ENCODE measurements around the gene TEAD1. TPM values are rescaled to one million over a fixed set of nuclear protein-coding genes. Genes with fewer than 3 reads are reported as not detected.

Gene TEAD1
- total RNA-seq, 6 experiments from 2014 or later: 218 to 252 (median 227) TPM

DNA sequence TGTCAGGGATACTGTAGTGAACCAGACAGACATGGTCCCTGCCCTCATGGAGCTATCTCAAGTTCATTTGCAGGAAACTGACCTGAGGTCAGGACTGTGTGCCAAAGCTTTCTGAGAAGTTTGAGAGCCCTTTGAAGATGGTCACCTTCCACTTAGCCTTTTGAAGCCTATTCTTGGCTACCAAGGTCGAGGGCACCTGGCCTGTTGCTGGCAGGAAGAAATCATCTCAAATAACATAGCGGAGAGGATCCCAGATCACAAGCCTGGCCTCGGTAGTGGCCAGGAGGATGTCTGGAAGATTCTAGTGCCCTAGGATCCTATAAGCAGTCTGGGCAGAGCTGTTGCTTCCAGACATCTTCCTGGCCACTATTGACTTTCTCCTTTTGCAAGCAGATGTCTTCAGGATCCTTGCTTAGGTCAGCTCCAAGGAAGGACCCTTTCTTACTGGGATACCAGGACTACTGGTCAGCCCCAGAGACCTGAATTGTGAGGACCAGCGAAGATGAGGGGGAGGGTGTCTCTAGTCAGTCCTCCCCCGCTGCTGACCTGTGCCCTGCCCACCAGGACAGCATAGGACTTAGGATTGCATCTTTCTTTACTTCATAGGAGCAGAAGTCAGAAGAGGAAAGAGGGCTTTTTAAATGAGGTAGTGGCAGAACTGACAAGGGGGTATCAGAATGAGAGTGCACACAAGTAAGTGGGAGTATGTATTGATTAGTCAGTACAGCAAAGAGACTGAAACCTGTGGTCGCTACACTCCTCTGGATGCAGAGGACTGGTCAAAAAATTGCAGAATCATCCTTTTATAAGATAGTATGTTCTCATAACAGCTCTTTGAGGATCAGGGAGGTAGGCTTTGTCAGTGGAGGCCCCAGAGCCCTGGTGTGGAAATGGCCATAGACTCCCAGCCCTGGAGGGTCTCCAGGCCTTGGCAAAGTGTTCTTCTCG is 94.8 kb downstream of the TEAD1 start:
- H3K4me3 Mint-ChIP-seq: peak overlapping the region; percentile 27; the same call in 1 of the 2 replicates

DNA sequence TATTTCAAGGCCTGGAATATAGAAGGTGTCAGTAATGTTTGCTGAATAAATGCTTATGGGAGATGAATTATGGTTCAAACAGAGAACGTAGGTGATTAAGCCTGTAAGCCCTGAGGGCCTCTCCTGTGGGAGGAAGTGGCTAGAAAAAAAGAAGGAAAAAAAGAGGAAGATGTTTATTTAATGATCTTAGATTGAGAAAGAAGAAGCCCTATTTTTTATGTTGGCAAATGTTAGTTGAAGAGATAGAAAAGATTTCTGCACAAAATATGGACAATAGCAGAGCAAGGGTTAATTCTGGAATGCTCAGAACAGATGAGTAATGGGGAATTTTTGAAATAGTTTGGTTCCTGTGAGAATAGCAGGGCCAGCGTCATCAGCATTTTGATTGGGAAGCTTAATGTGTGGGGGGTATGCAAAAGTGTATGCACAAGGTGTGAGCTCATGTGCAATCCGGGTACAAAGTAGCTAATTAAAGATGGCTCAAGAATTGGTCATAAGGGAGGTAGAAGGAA is 95.7 kb downstream of the TEAD1 start:
- Mint-ChIP-seq H3K9me3 (no peaks in the 10 kb centered on the region), H3K4me3 (no peak overlapping the region), H3K4me1 (ENCODE audit: low read depth) (no peaks in the 10 kb centered on the region; the same call in 1 of the 2 replicates), H3K27me3 (ENCODE audit: insufficient read depth) (no peaks in the 10 kb centered on the region; the same call in 1 of the 2 replicates), H3K36me3 (ENCODE audit: low read depth) (peaks cover 34% of the 10 kb centered on the region), H3K27ac (no peak overlapping the region)
- no peak for TF ChIP-seq CTCF (IDR thresholded peaks at IDR 0.05)
- DNase-seq: peak; percentile 77

More for the DNA sequence above, 94.8 kb downstream of the TEAD1 start:
- TF ChIP-seq CTCF (IDR thresholded peaks at IDR 0.05): no peak
- DNase-seq: no peak
- no peaks in the 10 kb centered on the region; the same call in 1 of the 2 replicates for H3K27me3 Mint-ChIP-seq (ENCODE audit: insufficient read depth)
- no peaks in the 10 kb centered on the region for H3K9me3 Mint-ChIP-seq
- peaks cover 41% of the 10 kb centered on the region for H3K36me3 Mint-ChIP-seq (ENCODE audit: low read depth)
- no peak overlapping the region for H3K27ac Mint-ChIP-seq
- peaks cover 9% of the 10 kb centered on the region for H3K4me1 Mint-ChIP-seq (ENCODE audit: low read depth)

- no peak overlapping the region for H3K27ac Mint-ChIP-seq
- peaks cover 32% of the 10 kb centered on the region for H3K36me3 Mint-ChIP-seq (ENCODE audit: low read depth)
- TF ChIP-seq CTCF (IDR thresholded peaks at IDR 0.05): no peak
- H3K9me3 Mint-ChIP-seq: no peaks in the 10 kb centered on the region
- no peak for DNase-seq
- H3K4me3 Mint-ChIP-seq: no peak overlapping the region
- H3K4me1 Mint-ChIP-seq (ENCODE audit: low read depth): no peaks in the 10 kb centered on the region
- no peaks in the 10 kb centered on the region; the same call in 1 of the 2 replicates for H3K27me3 Mint-ChIP-seq (ENCODE audit: insufficient read depth)
Measured at GRCh38 chr11:12770435-12770834, 96.2 kb downstream of the TEAD1 start.

DNA sequence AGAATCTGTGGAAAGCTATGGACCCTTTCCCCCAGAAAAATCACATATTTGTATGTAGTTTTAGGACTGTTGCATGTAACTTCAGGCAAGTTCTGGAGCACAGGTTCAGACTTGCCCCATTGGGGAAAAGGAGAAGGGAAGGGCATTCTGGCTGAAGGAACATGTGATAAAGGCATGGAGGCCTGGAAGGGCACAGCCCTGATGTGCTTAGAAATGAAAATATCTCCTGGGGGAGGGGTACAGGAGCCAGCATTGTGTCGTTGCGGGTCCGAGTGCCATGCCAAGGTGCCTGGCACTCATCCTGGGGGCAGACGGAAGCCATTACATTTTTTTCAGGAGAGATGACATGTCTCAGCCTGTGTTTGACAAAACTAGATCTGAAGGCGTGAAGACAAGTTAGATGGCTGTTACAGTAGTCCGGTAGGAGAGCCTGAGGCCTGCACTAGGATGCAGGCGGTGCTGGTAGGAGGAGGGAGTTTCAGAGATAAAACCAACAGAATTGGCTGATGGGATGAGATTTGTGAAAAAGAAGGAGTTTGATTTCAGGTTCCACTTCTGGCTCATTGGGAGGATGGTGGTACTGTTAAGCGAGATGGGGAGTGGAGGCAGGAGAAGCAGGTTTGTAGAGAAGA is 96.9 kb downstream of the TEAD1 start:
- Mint-ChIP-seq H3K4me3 (no peak overlapping the region), H3K36me3 (ENCODE audit: low read depth) (peaks cover 33% of the 10 kb centered on the region), H3K9me3 (no peaks in the 10 kb centered on the region), H3K27ac (no peak overlapping the region), H3K27me3 (ENCODE audit: insufficient read depth) (no peaks in the 10 kb centered on the region; the same call in 1 of the 2 replicates), H3K4me1 (ENCODE audit: low read depth) (no peaks in the 10 kb centered on the region)
- no peak for TF ChIP-seq CTCF (IDR thresholded peaks at IDR 0.05)
- no peak for DNase-seq

- Mint-ChIP-seq H3K4me1 (ENCODE audit: low read depth) (no peaks in the 10 kb centered on the region), H3K4me3 (no peak overlapping the region; the same call in 1 of the 2 replicates), H3K27ac (no peak overlapping the region), H3K27me3 (ENCODE audit: insufficient read depth) (no peaks in the 10 kb centered on the region; the same call in 1 of the 2 replicates), H3K36me3 (ENCODE audit: low read depth) (peaks cover 26% of the 10 kb centered on the region), H3K9me3 (no peaks in the 10 kb centered on the region)
- no peak for TF ChIP-seq CTCF (IDR thresholded peaks at IDR 0.05)
- peak; percentile 42 for DNase-seq
Measured at GRCh38 chr11:12771875-12772274, 97.7 kb downstream of the TEAD1 start.

Data from HFFc6 (cell line).